ENCODE measurements around the gene ISG15.

The ISG15 gene

GRCh38 chr1:1062348-1063163 lies 49.3 kb downstream of the ISG15 start:
- no peak for DNase-seq

GRCh38 chr1:1063261-1063944 lies 50.1 kb downstream of the ISG15 start:
- DNase-seq, result no peak

All from activated CD8-positive, alpha-beta memory T cell treated with anti-CD3 and anti-CD28 coated beads, Interleukin-2, amount 50 U/mL, for 48 hours (primary cell).